ENCODE data around the gene SSBP3.

Gene SSBP3

GRCh38 chr1:54279457-54279856 lies 126.7 kb downstream of the SSBP3 start:
- FAIRE-seq = no peak

- no peak for FAIRE-seq
These were observed 127.2 kb downstream of the SSBP3 start for GRCh38 chr1:54278941-54279422.

GRCh38 chr1:54277451-54278341 lies 128.5 kb downstream of the SSBP3 start:
- peak; percentile 15 for FAIRE-seq

GRCh38 chr1:54276617-54277450 lies 129.4 kb downstream of the SSBP3 start:
- FAIRE-seq = no peak

GRCh38 chr1:54275349-54275748 lies 130.8 kb downstream of the SSBP3 start:
- no peak for FAIRE-seq

- FAIRE-seq = no peak
These were observed 131.3 kb downstream of the SSBP3 start for GRCh38 chr1:54274881-54275280.

GRCh38 chr1:54274448-54274847 lies 131.7 kb downstream of the SSBP3 start:
- no peak for FAIRE-seq

- FAIRE-seq = peak; percentile 31
These were observed 132.4 kb downstream of the SSBP3 start for GRCh38 chr1:54273795-54274163.

GRCh38 chr1:54273092-54273794 lies 133.0 kb downstream of the SSBP3 start:
- no peak for FAIRE-seq

GRCh38 chr1:54272772-54273091 lies 133.5 kb downstream of the SSBP3 start:
- peak; percentile 43 for FAIRE-seq

GRCh38 chr1:54272134-54272533 lies 134.1 kb downstream of the SSBP3 start:
- no peak for FAIRE-seq

GRCh38 chr1:54271341-54271740 lies 134.9 kb downstream of the SSBP3 start:
- FAIRE-seq = no peak

GRCh38 chr1:54270543-54270942 lies 135.7 kb downstream of the SSBP3 start:
- FAIRE-seq = no peak

- FAIRE-seq = no peak
These were observed 137.4 kb downstream of the SSBP3 start for GRCh38 chr1:54268762-54269297.

GRCh38 chr1:54267815-54268761 lies 138.1 kb downstream of the SSBP3 start:
- no peak for FAIRE-seq

- no peak for FAIRE-seq
These were observed 139.3 kb downstream of the SSBP3 start for GRCh38 chr1:54266908-54267307.

GRCh38 chr1:54266195-54266594 lies 140.0 kb downstream of the SSBP3 start:
- FAIRE-seq = no peak

- FAIRE-seq = no peak
These were observed 140.5 kb downstream of the SSBP3 start for GRCh38 chr1:54265659-54266058.

GRCh38 chr1:54265126-54265525 lies 141.1 kb downstream of the SSBP3 start:
- no peak for FAIRE-seq

GRCh38 chr1:54263601-54264226 lies 142.5 kb downstream of the SSBP3 start:
- FAIRE-seq = no peak

- no peak for FAIRE-seq
These were observed 143.9 kb downstream of the SSBP3 start for GRCh38 chr1:54262244-54262643.

Data from endometrium (tissue), 2 donors.